Measurements from ENCODE around the gene CELF1.
A peak's percentile ranks its signal among the peaks of the same experiment; 100 is the strongest.

Gene CELF1

DNA sequence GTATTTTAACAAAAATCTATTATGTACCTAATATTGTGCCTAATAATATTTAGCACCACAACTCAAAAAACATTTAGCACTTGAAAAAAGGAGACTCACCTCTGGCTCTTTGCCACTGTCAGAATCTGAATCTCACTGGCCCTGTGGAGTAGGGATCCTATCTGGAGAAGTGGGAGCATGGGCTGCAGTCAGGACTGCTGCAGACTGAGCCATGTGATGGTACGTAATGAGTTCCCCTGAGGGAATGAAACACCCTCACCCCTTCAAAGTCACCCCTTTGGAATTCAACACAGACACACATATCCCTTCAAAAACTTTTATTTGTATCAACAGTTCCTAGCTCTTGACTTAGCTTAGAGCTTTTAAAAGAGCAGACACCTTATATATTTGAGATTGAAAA lies 19.0 kb upstream of the CELF1 start:
- no peak overlapping the region for H3K4me3 ChIP-seq (ENCODE audit: low read depth, low read length)
- TF ChIP-seq, protein P1, sequence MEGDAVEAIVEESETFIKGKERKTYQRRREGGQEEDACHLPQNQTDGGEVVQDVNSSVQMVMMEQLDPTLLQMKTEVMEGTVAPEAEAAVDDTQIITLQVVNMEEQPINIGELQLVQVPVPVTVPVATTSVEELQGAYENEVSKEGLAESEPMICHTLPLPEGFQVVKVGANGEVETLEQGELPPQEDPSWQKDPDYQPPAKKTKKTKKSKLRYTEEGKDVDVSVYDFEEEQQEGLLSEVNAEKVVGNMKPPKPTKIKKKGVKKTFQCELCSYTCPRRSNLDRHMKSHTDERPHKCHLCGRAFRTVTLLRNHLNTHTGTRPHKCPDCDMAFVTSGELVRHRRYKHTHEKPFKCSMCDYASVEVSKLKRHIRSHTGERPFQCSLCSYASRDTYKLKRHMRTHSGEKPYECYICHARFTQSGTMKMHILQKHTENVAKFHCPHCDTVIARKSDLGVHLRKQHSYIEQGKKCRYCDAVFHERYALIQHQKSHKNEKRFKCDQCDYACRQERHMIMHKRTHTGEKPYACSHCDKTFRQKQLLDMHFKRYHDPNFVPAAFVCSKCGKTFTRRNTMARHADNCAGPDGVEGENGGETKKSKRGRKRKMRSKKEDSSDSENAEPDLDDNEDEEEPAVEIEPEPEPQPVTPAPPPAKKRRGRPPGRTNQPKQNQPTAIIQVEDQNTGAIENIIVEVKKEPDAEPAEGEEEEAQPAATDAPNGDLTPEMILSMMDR (IDR thresholded peaks at IDR 0.05; ENCODE audit: low read depth, low read length), result no peak
- H3K9me3 ChIP-seq (ENCODE audit: severe bottlenecking), result no peaks in the 10 kb centered on the region
- peak overlapping the region; percentile 66 for H3K27ac ChIP-seq
- no peaks in the 10 kb centered on the region for H3K27me3 ChIP-seq (ENCODE audit: insufficient read depth, low read depth, severe bottlenecking)
- no peak for DNase-seq
- peaks cover 67% of the 10 kb centered on the region for H3K36me3 ChIP-seq

DNA sequence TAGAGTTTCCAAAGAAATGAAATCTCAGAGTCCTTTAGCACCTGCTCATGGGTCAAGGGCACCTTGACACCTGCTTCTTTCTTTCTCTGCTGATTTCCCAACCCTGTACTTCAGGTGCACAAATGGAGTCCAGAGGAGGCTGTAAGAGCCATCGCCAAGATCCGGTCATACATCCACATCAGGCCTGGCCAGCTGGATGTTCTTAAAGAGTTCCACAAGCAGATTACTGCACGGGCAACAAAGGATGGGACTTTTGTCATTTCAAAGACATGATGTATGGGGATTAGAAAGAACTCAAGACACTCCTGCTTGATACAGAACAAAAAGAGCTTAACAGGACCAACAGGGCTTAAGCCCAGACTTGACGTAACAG lies 18.4 kb upstream of the CELF1 start:
- H3K27me3 ChIP-seq (ENCODE audit: insufficient read depth, low read depth, severe bottlenecking), result no peaks in the 10 kb centered on the region
- no peak overlapping the region for H3K4me3 ChIP-seq (ENCODE audit: low read depth, low read length)
- peak overlapping the region; percentile 66 for H3K27ac ChIP-seq
- peak; percentile 74 for DNase-seq
- no peaks in the 10 kb centered on the region for H3K9me3 ChIP-seq (ENCODE audit: severe bottlenecking)
- TF ChIP-seq, protein P1 (IDR thresholded peaks at IDR 0.05; ENCODE audit: low read depth, low read length), result no peak
- H3K36me3 ChIP-seq, result peaks cover 62% of the 10 kb centered on the region

DNA sequence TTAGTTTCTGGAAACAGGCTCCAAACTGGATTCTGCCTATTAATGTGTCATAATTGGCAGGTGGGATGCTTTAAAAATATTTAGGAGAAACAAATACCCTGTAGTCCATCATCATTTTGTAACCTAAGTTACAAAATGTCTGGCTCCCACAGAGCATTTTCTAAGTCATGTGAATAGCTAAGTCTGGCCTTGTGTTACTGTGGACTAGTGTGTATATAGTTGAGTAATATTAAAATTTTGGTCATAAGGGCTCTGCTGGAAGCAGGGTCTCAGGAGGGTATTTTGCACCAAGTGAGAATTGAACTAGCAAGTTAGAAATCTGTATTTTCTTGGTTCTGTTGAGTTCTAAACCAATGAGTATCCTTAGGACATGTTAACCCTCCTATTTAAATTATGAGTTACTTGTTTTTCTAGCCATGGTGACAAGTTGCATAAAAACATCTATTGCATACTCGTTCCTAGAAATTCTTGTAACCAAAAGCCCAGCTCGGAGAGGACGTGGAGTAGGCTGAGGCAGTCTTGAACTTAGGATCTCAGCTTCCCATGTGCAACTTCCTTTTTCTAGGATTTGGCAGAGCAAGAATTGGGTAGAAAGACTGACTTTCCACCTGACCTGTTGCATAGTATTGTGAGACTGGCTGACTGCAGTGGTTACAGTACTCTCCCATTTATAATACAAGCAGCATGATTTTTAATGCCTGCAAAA lies 17.9 kb upstream of the CELF1 start:
- Histone ChIP-seq H3K36me3 (peaks cover 61% of the 10 kb centered on the region), H3K27me3 (ENCODE audit: insufficient read depth, low read depth, severe bottlenecking) (no peaks in the 10 kb centered on the region), H3K4me3 (ENCODE audit: low read depth, low read length) (no peak overlapping the region), H3K27ac (peak overlapping the region; percentile 20), H3K9me3 (ENCODE audit: severe bottlenecking) (no peaks in the 10 kb centered on the region)
- TF ChIP-seq, protein P1 (IDR thresholded peaks at IDR 0.05; ENCODE audit: low read depth, low read length), result no peak
- DNase-seq, result no peak

DNA sequence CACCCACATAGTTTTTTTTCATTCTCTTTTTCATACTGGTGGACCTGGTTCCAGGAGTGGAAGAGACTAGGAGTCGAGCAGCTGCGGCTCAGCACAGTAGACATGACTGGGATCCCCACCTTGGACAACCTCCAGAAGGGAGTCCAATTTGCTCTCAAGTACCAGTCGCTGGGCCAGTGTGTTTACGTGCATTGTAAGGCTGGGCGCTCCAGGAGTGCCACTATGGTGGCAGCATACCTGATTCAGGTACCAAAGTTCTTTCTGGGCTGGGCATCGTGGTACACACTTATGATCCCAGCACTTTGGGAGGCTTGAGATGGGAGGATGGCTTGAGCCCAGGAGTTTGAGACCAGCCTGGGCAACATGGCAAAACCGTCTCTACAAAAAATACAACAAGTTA lies 16.7 kb upstream of the CELF1 start:
- Histone ChIP-seq H3K27ac (no peak overlapping the region), H3K4me3 (ENCODE audit: low read depth, low read length) (no peak overlapping the region), H3K27me3 (ENCODE audit: insufficient read depth, low read depth, severe bottlenecking) (no peaks in the 10 kb centered on the region), H3K9me3 (ENCODE audit: severe bottlenecking) (no peaks in the 10 kb centered on the region), H3K36me3 (peaks cover 56% of the 10 kb centered on the region)
- DNase-seq, result no peak
- TF ChIP-seq, protein P1 (IDR thresholded peaks at IDR 0.05; ENCODE audit: low read depth, low read length), result no peak

DNA sequence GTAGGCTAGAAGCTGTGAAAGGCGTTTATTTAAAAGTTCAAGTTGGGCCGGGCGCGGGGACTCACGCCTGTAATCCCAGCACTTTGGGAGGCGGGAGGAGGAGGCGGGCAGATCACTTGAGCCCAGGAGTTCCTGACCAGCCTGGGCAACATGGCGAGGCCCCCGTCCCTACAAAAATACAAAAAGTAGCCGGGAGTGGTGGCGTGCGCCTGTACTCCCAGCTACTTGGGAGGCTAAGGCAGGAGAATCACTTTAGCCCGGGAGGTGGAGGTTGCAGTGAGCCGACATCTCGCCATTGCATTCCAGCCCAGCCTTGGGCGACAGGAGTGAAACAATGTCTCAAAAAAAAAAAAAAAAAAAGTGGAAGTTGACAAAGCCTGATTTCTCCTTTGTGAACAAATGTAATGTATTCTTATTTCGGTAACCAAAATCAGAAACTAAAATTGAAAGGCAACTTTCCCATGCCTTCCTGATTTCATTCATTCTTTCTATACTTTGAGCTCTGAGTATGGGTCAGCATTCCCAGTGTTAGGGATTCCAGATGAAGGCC lies 13.3 kb upstream of the CELF1 start:
- peak overlapping the region; percentile 91 for H3K27ac ChIP-seq
- DNase-seq, result peak; percentile 39

More for the DNA sequence above, 13.3 kb upstream of the CELF1 start:
- H3K36me3 ChIP-seq, result peaks cover 25% of the 10 kb centered on the region
- no peaks in the 10 kb centered on the region for H3K27me3 ChIP-seq (ENCODE audit: insufficient read depth, low read depth, severe bottlenecking)
- TF ChIP-seq, protein P1 (IDR thresholded peaks at IDR 0.05; ENCODE audit: low read depth, low read length), result no peak
- peak overlapping the region; percentile 67 for H3K4me3 ChIP-seq (ENCODE audit: low read depth, low read length)
- no peaks in the 10 kb centered on the region for H3K9me3 ChIP-seq (ENCODE audit: severe bottlenecking)

Data from WERI-Rb-1 (cell line).